Body of pancreas (tissue), 4 donors: Measurements from ENCODE around the gene CMTM8. TPM values are rescaled to one million over a fixed set of nuclear protein-coding genes. Genes with fewer than 3 reads are reported as not detected.
A peak's percentile ranks its signal among the peaks of the same experiment; 100 is the strongest.

Source experiments
- ATAC-seq: fragments of 150-250 bp; one replicate; pipeline ENCODE4 v1.9.1; 2016
- DNase-seq, 4 donors: peaks; one replicate each; pipeline ENCODE4 v3.0.0-alpha.2; 2019
- H3K27ac ChIP-seq, 4 donors: fragments of 200-600 bp; sonication (generic); 1 replicate in 3 of 4; 2 replicates in 1 of 4; pipeline versions ENCODE4 v1.5.1 to v1.6.1; 2016 to 2019; ENCODE audit warnings: mild to moderate bottlenecking in 1 of 4, mixed read lengths in 1 of 4, moderate library complexity in 1 of 4
- H3K27me3 ChIP-seq, 2 donors: fragments of 200-600 bp; sonication (generic); one replicate each; pipeline ENCODE4 v1.6.0; 2016; ENCODE audit warnings: mild to moderate bottlenecking in 1 of 2
- H3K36me3 ChIP-seq, 2 donors: fragments of 200-600 bp; sonication (generic); replicated peaks in 1 of 2; 2 replicates each; pipeline ENCODE4 v1.5.1; 2016; ENCODE audit warnings: low read depth in 2 of 2; ENCODE audit not compliant: insufficient read depth in 1 of 2
- H3K4me1 ChIP-seq: fragments of 200-600 bp; sonication (generic); one replicate; pipeline ENCODE4 v1.6.0; 2016
- H3K4me3 ChIP-seq, 2 donors: fragments of 200-600 bp; sonication (generic); 1 replicate in 1 of 2; 2 replicates in 1 of 2; pipeline ENCODE4 v1.5.1; 2016 to 2019
- H3K9me3 ChIP-seq, 3 donors: fragments of 200-600 bp; sonication (generic); 1 replicate in 2 of 3; 2 replicates in 1 of 3; pipeline ENCODE4 v1.5.1; 2016
- CTCF ChIP-seq, 7 experiments: fragments of 450-650 bp in 4 of 7; fragments of 200-600 bp in 3 of 7; sonication (generic) in 3 of 7; IDR thresholded peaks; one replicate each; pipeline ENCODE4 v1.5.1; 2016 to 2019; ENCODE audit warnings: antibody characterized with exemption in 7 of 7
- POLR2A ChIP-seq, 3 donors: fragments of 450-650 bp; IDR thresholded peaks; one replicate each; pipeline ENCODE4 v1.6.1; 2016; ENCODE audit warnings: antibody characterized with exemption in 3 of 3, mild to moderate bottlenecking in 2 of 3
- WGBS, 2 donors: methylation state at CpG; one replicate each; pipeline ENCODE4 v1.1.5; 2017; 5-methylcytosine and 5-hydroxymethylcytosine counted together
- intact Hi-C: fragments of 100-400 bp; cut with DNase I; formaldehyde crosslinking; loops from one replicate; pipeline ENCODE4 v1.15.1; 2023
- total RNA-seq, 2 donors: library from RNA; depleted of rRNA; stranded (reverse); fragments of >200 nt; gene quantifications; one replicate each; pipeline ENCODE4 v1.1.0, GENCODE V29; 2016

The CMTM8 gene
- total RNA-seq, 2 donors from 2014 or later: 22.7 to 31.4 TPM

- Histone ChIP-seq H3K4me1 (peaks cover 32% of the 10 kb centered on the region), H3K27me3 (no peaks in the 10 kb centered on the region), H3K9me3 (no peaks in the 10 kb centered on the region), H3K36me3 (no peaks in the 10 kb centered on the region), H3K4me3 (no peak overlapping the region), H3K27ac (peak overlapping the region in 3 of 4 donors; percentile 26 to 59 (median 30))
- 25 to 26% methylated on average over 10 of the region's 10 CpGs for WGBS, 2 donors
- intact Hi-C loops: no loop called here
- TF ChIP-seq POLR2A (IDR thresholded peaks at IDR 0.05) (no peak), CTCF (IDR thresholded peaks at IDR 0.05) (no peak)
- peak; percentile 74 for ATAC-seq
- peak; percentile 33 to 70 (median 55) for DNase-seq
Observed at GRCh38 chr3:32216172-32216783, 22.2 kb upstream of the CMTM8 start.

- DNase-seq: peak; percentile 38 to 81 (median 56)
- H3K27ac ChIP-seq: no peak overlapping the region
- H3K4me3 ChIP-seq: no peak overlapping the region
- H3K4me1 ChIP-seq: peaks cover 32% of the 10 kb centered on the region
- no peaks in the 10 kb centered on the region for H3K9me3 ChIP-seq
- no peaks in the 10 kb centered on the region for H3K27me3 ChIP-seq
- no peaks in the 10 kb centered on the region for H3K36me3 ChIP-seq
- intact Hi-C loops: no loop called here
- TF ChIP-seq POLR2A (IDR thresholded peaks at IDR 0.05): no peak
- no peak for TF ChIP-seq CTCF (IDR thresholded peaks at IDR 0.05)
- WGBS, 2 donors: 39 to 47% methylated on average over 2 of the region's 2 CpGs
- peak; percentile 32 for ATAC-seq
Observed at GRCh38 chr3:32217339-32217738, 21.1 kb upstream of the CMTM8 start.

GRCh38 chr3:32219537-32219936 is 18.9 kb upstream of the CMTM8 start:
- H3K27ac ChIP-seq: no peak overlapping the region
- 74 to 75% methylated on average over 4 of the region's 4 CpGs for WGBS, 2 donors
- no peak overlapping the region for H3K4me3 ChIP-seq
- H3K36me3 ChIP-seq: no peaks in the 10 kb centered on the region
- intact Hi-C loops: no loop called here
- no peaks in the 10 kb centered on the region for H3K27me3 ChIP-seq
- H3K4me1 ChIP-seq: peaks cover 32% of the 10 kb centered on the region
- no peak for ATAC-seq
- DNase-seq: no peak
- TF ChIP-seq POLR2A (IDR thresholded peaks at IDR 0.05) (no peak), CTCF (IDR thresholded peaks at IDR 0.05) (no peak)
- H3K9me3 ChIP-seq: no peaks in the 10 kb centered on the region

GRCh38 chr3:32220006-32220405 is 18.5 kb upstream of the CMTM8 start:
- TF ChIP-seq POLR2A (IDR thresholded peaks at IDR 0.05) (no peak), CTCF (IDR thresholded peaks at IDR 0.05) (no peak)
- Histone ChIP-seq H3K27me3 (no peaks in the 10 kb centered on the region), H3K4me3 (no peak overlapping the region), H3K36me3 (no peaks in the 10 kb centered on the region), H3K27ac (no peak overlapping the region), H3K4me1 (peaks cover 28% of the 10 kb centered on the region), H3K9me3 (no peaks in the 10 kb centered on the region)
- intact Hi-C loops: no loop called here
- WGBS, 2 donors: 100% methylated on average over 1 of the region's 1 CpG
- DNase-seq (no peak), ATAC-seq (no peak)

- no peaks in the 10 kb centered on the region for H3K4me1 ChIP-seq
- no peak for TF ChIP-seq POLR2A (IDR thresholded peaks at IDR 0.05)
- no peak for TF ChIP-seq CTCF (IDR thresholded peaks at IDR 0.05)
- DNase-seq: no peak
- no peaks in the 10 kb centered on the region for H3K9me3 ChIP-seq
- intact Hi-C loops: no loop called here
- H3K36me3 ChIP-seq: no peaks in the 10 kb centered on the region
- H3K27me3 ChIP-seq: no peaks in the 10 kb centered on the region
- 74 to 90% methylated on average over 3 of the region's 3 CpGs for WGBS, 2 donors
- no peak for ATAC-seq
- no peak overlapping the region for H3K27ac ChIP-seq
- H3K4me3 ChIP-seq: no peak overlapping the region
Observed at GRCh38 chr3:32222950-32223349, 15.5 kb upstream of the CMTM8 start.
